Measurements from ENCODE around the gene CNOT3. TPM values are rescaled to one million over a fixed set of nuclear protein-coding genes. Genes with fewer than 3 reads are reported as not detected.

The CNOT3 gene
- total and polyA plus RNA-seq, 2 donors (not counting 3 experiments of a cell fraction or from before 2014, with no cell fraction given), result 20.4 to 74.7 TPM

- Histone ChIP-seq H3K27ac (ENCODE audit: insufficient read depth, low read depth, low read length) (no peak overlapping the region), H2AFZ (ENCODE audit: low read depth, low read length) (no peak overlapping the region), H4K20me1 (replicated peaks; ENCODE audit: control insufficient read depth, extremely low read depth, insufficient read depth, low read length) (no peaks in the 10 kb centered on the region), H3K9me1 (replicated peaks; ENCODE audit: control insufficient read depth, extremely low read depth, insufficient read depth, low read length) (no peaks in the 10 kb centered on the region), H3K9ac (replicated peaks; ENCODE audit: extremely low read depth, insufficient read depth, low read length) (no peak overlapping the region), H3K4me2 (ENCODE audit: insufficient read depth, low read length) (no peak overlapping the region), H3K9me3 (replicated peaks; ENCODE audit: control insufficient read depth, insufficient read depth, low read length) (no peaks in the 10 kb centered on the region), H3K4me1 (ENCODE audit: control insufficient read depth, extremely low read depth, insufficient read depth, low read length) (no peaks in the 10 kb centered on the region), H3K4me3 (replicated peaks in 1 of 3; ENCODE audit: insufficient read depth in 1 of 3, low read depth in 1 of 3, low read length in 3 of 3) (no peak overlapping the region), H3K27me3 (ENCODE audit: control insufficient read depth in 2 of 2, insufficient read depth in 2 of 2, low read length in 2 of 2) (no peaks in the 10 kb centered on the region), H3K36me3 (ENCODE audit: control insufficient read depth in 2 of 2, extremely low read depth in 1 of 2, insufficient read depth in 2 of 2, low read length in 2 of 2) (peaks cover 9 to 39% of the 10 kb centered on the region in 2 experiments), H3K79me2 (ENCODE audit: control insufficient read depth, insufficient read depth, low read length) (no peaks in the 10 kb centered on the region)
- intact Hi-C loops (cut with micrococcal nuclease) (no loop called here), dilution Hi-C loops (cut with MboI; ENCODE audit: extremely low pct_ligation_motif_present, low sequenced_read_pairs) (no loop called here)
- TF ChIP-seq GATA2 (IDR thresholded peaks at IDR 0.05; ENCODE audit: insufficient read depth, insufficient read length, low read depth, low read length) (no peak), JUN (IDR thresholded peaks at IDR 0.05; ENCODE audit: borderline replicate concordance, insufficient read depth, insufficient read length, low read depth) (no peak), MAX (IDR thresholded peaks at IDR 0.05; ENCODE audit: insufficient read depth, insufficient read length) (no peak), CTCF (IDR thresholded peaks at IDR 0.05; ENCODE audit: extremely low read depth in 1 of 2, insufficient read depth in 1 of 2, low read depth in 1 of 2, low read length in 2 of 2) (no peak), MYC (IDR thresholded peaks at IDR 0.05; ENCODE audit: low read depth, low read length) (no peak), POLR2A (IDR thresholded peaks at IDR 0.05; ENCODE audit: low read depth, low read length) (no peak), FOS (IDR thresholded peaks at IDR 0.05; ENCODE audit: borderline replicate concordance, insufficient read depth, low read length) (no peak), POLR2AphosphoS5 (IDR thresholded peaks at IDR 0.05; ENCODE audit: insufficient read depth, low read depth, low read length) (no peak), EZH2 (IDR thresholded peaks at IDR 0.05; ENCODE audit: borderline replicate concordance, low read depth, low read length, severe bottlenecking) (no peak)
- FAIRE-seq, result no peak
- CTCF ChIA-PET, result no interaction called here
- BruUV-seq (replicated peaks), result no TSS peak
- no peak for DNase-seq (ENCODE audit: low read depth, low spot score)
- POLR2A ChIA-PET, result no interaction called here
These were observed 8.6 kb upstream of the CNOT3 start for GRCh38 chr19:54128796-54129616.

All from endothelial cell of umbilical vein (primary cell).